NK-92 (cell line): ENCODE data around the gene SLIT3.

Source experiments
- DNase-seq: peaks from one replicate; lab custom pipeline; 2025; ENCODE audit not compliant: unreplicated experiment; lab: John Stamatoyannopoulos, UW

The SLIT3 gene

GRCh38 chr5:168878135-168878745, 422.7 kb downstream of the SLIT3 start:
- DNase-seq = no peak

GRCh38 chr5:168877132-168877892, 423.6 kb downstream of the SLIT3 start:
- DNase-seq = no peak

- DNase-seq = no peak
Observed at GRCh38 chr5:168876419-168876818, 424.5 kb downstream of the SLIT3 start.

- DNase-seq = no peak
Observed at GRCh38 chr5:168875832-168876231, 425.1 kb downstream of the SLIT3 start.

GRCh38 chr5:168874713-168875380, 426.1 kb downstream of the SLIT3 start:
- no peak for DNase-seq

- DNase-seq = no peak
Observed at GRCh38 chr5:168872246-168872645, 428.7 kb downstream of the SLIT3 start.

- DNase-seq = no peak
Observed at GRCh38 chr5:168870910-168871309, 430.0 kb downstream of the SLIT3 start.

- DNase-seq = no peak
Observed at GRCh38 chr5:168869615-168870227, 431.2 kb downstream of the SLIT3 start.

GRCh38 chr5:168867241-168867640, 433.7 kb downstream of the SLIT3 start:
- no peak for DNase-seq

GRCh38 chr5:168865968-168866367, 435.0 kb downstream of the SLIT3 start:
- DNase-seq = no peak

GRCh38 chr5:168863021-168863420, 437.9 kb downstream of the SLIT3 start:
- no peak for DNase-seq

GRCh38 chr5:168860503-168860902, 440.4 kb downstream of the SLIT3 start:
- DNase-seq = no peak

GRCh38 chr5:168860081-168860480, 440.9 kb downstream of the SLIT3 start:
- no peak for DNase-seq

GRCh38 chr5:168859471-168859870, 441.5 kb downstream of the SLIT3 start:
- no peak for DNase-seq

GRCh38 chr5:168858994-168859393, 441.9 kb downstream of the SLIT3 start:
- DNase-seq = no peak

- DNase-seq = no peak
Observed at GRCh38 chr5:168858371-168858770, 442.6 kb downstream of the SLIT3 start.

GRCh38 chr5:168853972-168854371, 447.0 kb downstream of the SLIT3 start:
- no peak for DNase-seq

- no peak for DNase-seq
Observed at GRCh38 chr5:168852329-168852728, 448.6 kb downstream of the SLIT3 start.

- DNase-seq = no peak
Observed at GRCh38 chr5:168851902-168852321, 449.0 kb downstream of the SLIT3 start.

GRCh38 chr5:168850683-168851082, 450.3 kb downstream of the SLIT3 start:
- DNase-seq = no peak

- DNase-seq = no peak
Observed at GRCh38 chr5:168848569-168848968, 452.4 kb downstream of the SLIT3 start.
